ENCODE measurements around the gene ZNF787.

Gene ZNF787

DNA sequence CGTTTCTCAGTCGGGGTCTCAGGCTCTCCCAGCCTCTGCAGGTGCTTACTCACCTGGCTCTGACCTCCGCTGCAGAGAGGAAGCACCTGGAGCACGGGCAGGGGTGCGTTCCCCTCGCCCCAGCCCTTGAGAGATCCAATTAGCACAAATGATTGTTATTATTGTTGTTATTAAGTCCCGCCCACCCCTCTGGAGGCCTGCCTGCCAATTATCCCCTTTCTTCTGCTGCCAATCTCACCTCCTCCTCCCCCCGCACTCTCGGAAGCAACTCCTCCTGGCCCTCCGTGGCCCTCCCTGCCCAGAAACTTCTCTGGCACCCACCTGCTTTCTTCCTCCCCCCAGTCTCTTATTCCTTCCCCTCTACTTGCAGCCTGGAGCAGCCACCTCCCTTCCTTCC lies 8.8 kb downstream of the ZNF787 start:
- no peak overlapping the region for H2BK12ac ChIP-seq (ENCODE audit: low read length in 2 of 2)
- no peak overlapping the region for H4K91ac ChIP-seq (ENCODE audit: low read length)
- no peak overlapping the region for H2AFZ ChIP-seq (ENCODE audit: low read depth, low read length)
- peak overlapping the region; percentile 72 for H2AK5ac ChIP-seq (ENCODE audit: low read length, severe bottlenecking)
- WGBS: 84% methylated on average over 6 of the region's 10 CpGs
- no peak overlapping the region for H3K4me2 ChIP-seq (ENCODE audit: low read length, poor library complexity, severe bottlenecking)
- no peak overlapping the region for H2BK5ac ChIP-seq (ENCODE audit: low read depth, low read length, poor library complexity, severe bottlenecking)
- peaks cover 2% of the 10 kb centered on the region for H3K79me1 ChIP-seq (replicated peaks; ENCODE audit: low read length, poor library complexity, severe bottlenecking)
- no peak for DNase-seq
- no peaks in the 10 kb centered on the region for H3K27me3 ChIP-seq (ENCODE audit: control insufficient read depth in 1 of 2, insufficient read depth in 1 of 2, low read length in 2 of 2)
- no peak overlapping the region for H2BK15ac ChIP-seq (ENCODE audit: low read depth, poor library complexity, severe bottlenecking)
- H3K36me3 ChIP-seq (ENCODE audit: control insufficient read depth in 1 of 2, insufficient read depth in 2 of 2, low read depth in 1 of 2, low read length in 2 of 2): peaks cover 3 to 45% of the 10 kb centered on the region in 2 experiments
- no peak overlapping the region for H3K14ac ChIP-seq (ENCODE audit: low read length in 2 of 2)
- no peak overlapping the region for H3K4ac ChIP-seq (ENCODE audit: low read depth in 1 of 2, low read length in 2 of 2)
- peaks cover 70% of the 10 kb centered on the region for H3K4me1 ChIP-seq (ENCODE audit: control insufficient read depth, insufficient read depth, low read depth, low read length)
- no peaks in the 10 kb centered on the region for H3K9me3 ChIP-seq (ENCODE audit: control insufficient read depth, low read length)
- no peak overlapping the region for H3K4me3 ChIP-seq (ENCODE audit: insufficient read depth in 1 of 2, low read depth in 1 of 2, low read length in 2 of 2)
- H3K23ac ChIP-seq (ENCODE audit: low read length in 2 of 2): no peak overlapping the region
- H3K18ac ChIP-seq (ENCODE audit: low read depth in 1 of 2, low read length in 2 of 2): no peak overlapping the region
- no peak overlapping the region for H3K27ac ChIP-seq (ENCODE audit: low read length, poor library complexity, severe bottlenecking)
- H3K9ac ChIP-seq (ENCODE audit: low read length): no peak overlapping the region
- H2BK120ac ChIP-seq (ENCODE audit: low read depth, low read length): no peak overlapping the region
- H4K8ac ChIP-seq (ENCODE audit: low read length): no peak overlapping the region

DNA sequence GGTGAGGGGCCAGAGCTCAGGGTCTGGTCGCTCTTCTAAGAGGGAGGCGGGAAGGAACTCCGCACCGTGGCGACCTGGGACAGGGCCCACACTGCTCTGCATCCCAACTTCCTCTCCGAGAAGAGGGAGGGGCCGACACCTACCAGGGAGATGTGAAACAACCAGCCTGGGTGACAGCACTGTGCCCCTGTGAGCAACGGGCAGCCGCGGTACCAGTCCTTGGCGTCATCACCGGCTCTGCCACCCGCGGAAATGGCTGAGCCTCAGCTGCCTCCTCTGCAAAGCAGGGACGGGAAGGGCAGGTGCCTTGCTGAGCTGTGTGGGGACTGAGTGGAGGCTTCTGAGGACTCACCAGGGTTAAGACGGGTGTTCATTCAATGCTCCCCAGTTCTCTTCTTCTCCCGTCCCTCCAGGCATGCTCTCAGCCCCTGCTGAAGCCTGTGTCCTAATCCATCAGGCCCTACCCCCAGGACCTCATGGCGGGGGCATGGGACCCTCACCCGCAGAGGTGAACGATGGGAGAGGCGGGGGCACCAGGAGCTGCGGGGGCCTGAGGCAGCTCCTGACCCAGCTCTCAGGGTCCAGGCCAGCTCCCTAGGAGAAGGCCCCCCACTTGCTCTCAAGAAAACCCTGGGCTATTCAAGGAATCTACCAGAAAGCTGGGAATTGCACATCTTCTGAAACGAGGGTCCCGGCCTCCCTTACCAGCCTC lies 9.3 kb downstream of the ZNF787 start:
- peak overlapping the region in 1 of 2 experiments; percentile 22 for H3K4ac ChIP-seq (ENCODE audit: low read depth in 1 of 2, low read length in 2 of 2)
- peak overlapping the region; percentile 84 for H2AK5ac ChIP-seq (ENCODE audit: low read length, severe bottlenecking)
- H3K27me3 ChIP-seq (ENCODE audit: control insufficient read depth in 1 of 2, insufficient read depth in 1 of 2, low read length in 2 of 2): no peaks in the 10 kb centered on the region
- peaks cover 3 to 47% of the 10 kb centered on the region in 2 experiments for H3K36me3 ChIP-seq (ENCODE audit: control insufficient read depth in 1 of 2, insufficient read depth in 2 of 2, low read depth in 1 of 2, low read length in 2 of 2)
- peak overlapping the region; percentile 86 for H3K27ac ChIP-seq (ENCODE audit: low read length, poor library complexity, severe bottlenecking)
- H3K9me3 ChIP-seq (ENCODE audit: control insufficient read depth, low read length): no peaks in the 10 kb centered on the region
- H2AFZ ChIP-seq (ENCODE audit: low read depth, low read length): no peak overlapping the region
- no peak overlapping the region for H2BK5ac ChIP-seq (ENCODE audit: low read depth, low read length, poor library complexity, severe bottlenecking)
- peak overlapping the region; percentile 21 for H4K91ac ChIP-seq (ENCODE audit: low read length)
- DNase-seq: no peak
- peak overlapping the region in 1 of 2 experiments; percentile 55 for H3K14ac ChIP-seq (ENCODE audit: low read length in 2 of 2)
- peaks cover 74% of the 10 kb centered on the region for H3K4me1 ChIP-seq (ENCODE audit: control insufficient read depth, insufficient read depth, low read depth, low read length)
- H4K8ac ChIP-seq (ENCODE audit: low read length): peak overlapping the region; percentile 51
- no peak overlapping the region for H3K9ac ChIP-seq (ENCODE audit: low read length)
- no peak overlapping the region for H3K23ac ChIP-seq (ENCODE audit: low read length in 2 of 2)
- no peak overlapping the region for H2BK120ac ChIP-seq (ENCODE audit: low read depth, low read length)
- peaks cover 2% of the 10 kb centered on the region for H3K79me1 ChIP-seq (replicated peaks; ENCODE audit: low read length, poor library complexity, severe bottlenecking)
- whole genome bisulfite sequencing: 65% methylated on average over 24 of the region's 24 CpGs
- H3K4me3 ChIP-seq (ENCODE audit: insufficient read depth in 1 of 2, low read depth in 1 of 2, low read length in 2 of 2): no peak overlapping the region
- H2BK15ac ChIP-seq (ENCODE audit: low read depth, poor library complexity, severe bottlenecking): no peak overlapping the region
- peak overlapping the region; percentile 18 to 25 for H3K18ac ChIP-seq (ENCODE audit: low read depth in 1 of 2, low read length in 2 of 2)
- peak overlapping the region in 1 of 2 experiments; percentile 37 for H2BK12ac ChIP-seq (ENCODE audit: low read length in 2 of 2)
- peak overlapping the region; percentile 46 for H3K4me2 ChIP-seq (ENCODE audit: low read length, poor library complexity, severe bottlenecking)

DNA sequence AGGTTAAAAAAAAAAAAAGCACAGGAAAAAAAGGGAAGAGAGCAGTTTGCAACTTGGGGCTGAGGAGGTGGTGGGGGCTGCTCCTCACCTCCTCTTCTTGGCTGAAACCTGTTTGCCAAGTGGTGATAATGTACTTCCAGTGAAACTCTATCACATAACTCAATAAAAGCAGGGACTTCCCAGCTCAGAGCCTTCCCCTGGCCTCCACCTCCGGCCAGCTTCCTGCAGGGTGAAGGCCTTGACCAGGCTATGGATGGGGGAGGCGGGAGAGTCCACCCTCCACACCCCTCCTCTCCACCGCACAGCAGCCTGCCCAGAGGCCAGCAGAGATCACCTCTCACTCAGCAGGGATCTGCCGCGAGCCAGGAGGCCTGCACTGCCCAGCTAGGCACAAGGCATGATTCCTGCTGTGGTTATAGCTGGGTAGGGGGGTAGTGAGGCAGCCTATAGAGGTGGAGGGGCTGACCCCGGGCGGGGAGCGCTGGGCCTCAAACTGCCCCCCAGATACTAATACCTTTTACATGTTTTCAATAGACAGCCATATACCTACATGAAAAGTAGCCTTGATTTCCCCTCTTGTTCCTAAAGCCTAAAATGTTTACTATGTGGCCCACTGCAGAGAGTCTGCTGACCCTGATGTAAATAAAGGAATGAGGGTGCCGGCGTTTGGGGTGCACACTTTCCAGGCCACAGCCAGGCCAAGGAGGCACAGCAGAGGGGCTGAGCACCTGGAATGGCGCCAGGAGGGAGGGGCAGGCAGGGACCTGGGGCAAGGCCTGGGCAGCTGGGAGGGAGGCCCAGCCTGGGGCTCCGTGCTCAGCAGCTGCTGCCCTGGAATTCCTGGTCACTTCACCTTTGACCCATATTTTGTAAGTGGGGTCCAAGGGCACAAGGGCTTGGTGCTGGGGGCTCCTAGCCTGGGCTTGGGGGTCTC lies 10.3 kb downstream of the ZNF787 start:
- no peak overlapping the region for H3K14ac ChIP-seq (ENCODE audit: low read length in 2 of 2)
- peak overlapping the region; percentile 18 to 46 for H3K18ac ChIP-seq (ENCODE audit: low read depth in 1 of 2, low read length in 2 of 2)
- H3K4ac ChIP-seq (ENCODE audit: low read depth in 1 of 2, low read length in 2 of 2): peak overlapping the region in 1 of 2 experiments; percentile 24
- peak overlapping the region; percentile 60 for H3K9ac ChIP-seq (ENCODE audit: low read length)
- peak; percentile 65 for DNase-seq
- no peak overlapping the region for H4K91ac ChIP-seq (ENCODE audit: low read length)
- peak overlapping the region; percentile 84 for H2AK5ac ChIP-seq (ENCODE audit: low read length, severe bottlenecking)
- H2BK5ac ChIP-seq (ENCODE audit: low read depth, low read length, poor library complexity, severe bottlenecking): peak overlapping the region; percentile 8
- H3K4me1 ChIP-seq (ENCODE audit: control insufficient read depth, insufficient read depth, low read depth, low read length): peaks cover 81% of the 10 kb centered on the region
- no peak overlapping the region for H2BK15ac ChIP-seq (ENCODE audit: low read depth, poor library complexity, severe bottlenecking)
- peaks cover 2% of the 10 kb centered on the region for H3K79me1 ChIP-seq (replicated peaks; ENCODE audit: low read length, poor library complexity, severe bottlenecking)
- H3K23ac ChIP-seq (ENCODE audit: low read length in 2 of 2): no peak overlapping the region
- no peak overlapping the region for H4K8ac ChIP-seq (ENCODE audit: low read length)
- peak overlapping the region in 1 of 2 experiments; percentile 47 for H3K4me3 ChIP-seq (ENCODE audit: insufficient read depth in 1 of 2, low read depth in 1 of 2, low read length in 2 of 2)
- peaks cover 3 to 54% of the 10 kb centered on the region in 2 experiments for H3K36me3 ChIP-seq (ENCODE audit: control insufficient read depth in 1 of 2, insufficient read depth in 2 of 2, low read depth in 1 of 2, low read length in 2 of 2)
- H3K27ac ChIP-seq (ENCODE audit: low read length, poor library complexity, severe bottlenecking): peak overlapping the region; percentile 86
- WGBS: 43% methylated on average over 5 of the region's 12 CpGs
- no peaks in the 10 kb centered on the region for H3K27me3 ChIP-seq (ENCODE audit: control insufficient read depth in 1 of 2, insufficient read depth in 1 of 2, low read length in 2 of 2)
- H2AFZ ChIP-seq (ENCODE audit: low read depth, low read length): no peak overlapping the region
- no peak overlapping the region for H2BK120ac ChIP-seq (ENCODE audit: low read depth, low read length)
- no peaks in the 10 kb centered on the region for H3K9me3 ChIP-seq (ENCODE audit: control insufficient read depth, low read length)
- H2BK12ac ChIP-seq (ENCODE audit: low read length in 2 of 2): peak overlapping the region in 1 of 2 experiments; percentile 15
- H3K4me2 ChIP-seq (ENCODE audit: low read length, poor library complexity, severe bottlenecking): peak overlapping the region; percentile 46

- Histone ChIP-seq H3K36me3 (ENCODE audit: control insufficient read depth in 1 of 2, insufficient read depth in 2 of 2, low read depth in 1 of 2, low read length in 2 of 2) (peaks cover 0 to 49% of the 10 kb centered on the region in 2 experiments), H3K4ac (ENCODE audit: low read depth in 1 of 2, low read length in 2 of 2) (peak overlapping the region in 1 of 2 experiments; percentile 38), H3K23ac (ENCODE audit: low read length in 2 of 2) (no peak overlapping the region), H3K79me1 (replicated peaks; ENCODE audit: low read length, poor library complexity, severe bottlenecking) (peaks cover 2% of the 10 kb centered on the region), H4K91ac (ENCODE audit: low read length) (no peak overlapping the region), H2BK12ac (ENCODE audit: low read length in 2 of 2) (no peak overlapping the region), H3K18ac (ENCODE audit: low read depth in 1 of 2, low read length in 2 of 2) (no peak overlapping the region), H4K8ac (ENCODE audit: low read length) (no peak overlapping the region), H2AFZ (ENCODE audit: low read depth, low read length) (no peak overlapping the region), H3K27ac (ENCODE audit: low read length, poor library complexity, severe bottlenecking) (peak overlapping the region; percentile 6), H3K9ac (ENCODE audit: low read length) (peak overlapping the region; percentile 71), H3K4me1 (ENCODE audit: control insufficient read depth, insufficient read depth, low read depth, low read length) (peaks cover 83% of the 10 kb centered on the region), H2AK5ac (ENCODE audit: low read length, severe bottlenecking) (peak overlapping the region; percentile 77), H3K4me3 (ENCODE audit: insufficient read depth in 1 of 2, low read depth in 1 of 2, low read length in 2 of 2) (peak overlapping the region in 1 of 2 experiments; percentile 71), H3K27me3 (ENCODE audit: control insufficient read depth in 1 of 2, insufficient read depth in 1 of 2, low read length in 2 of 2) (no peaks in the 10 kb centered on the region), H3K14ac (ENCODE audit: low read length in 2 of 2) (no peak overlapping the region), H3K9me3 (ENCODE audit: control insufficient read depth, low read length) (no peaks in the 10 kb centered on the region), H3K4me2 (ENCODE audit: low read length, poor library complexity, severe bottlenecking) (no peak overlapping the region), H2BK5ac (ENCODE audit: low read depth, low read length, poor library complexity, severe bottlenecking) (no peak overlapping the region), H2BK120ac (ENCODE audit: low read depth, low read length) (no peak overlapping the region), H2BK15ac (ENCODE audit: low read depth, poor library complexity, severe bottlenecking) (no peak overlapping the region)
- no peak for DNase-seq
- 84% methylated on average over 13 of the region's 13 CpGs for WGBS
These were observed 11.9 kb downstream of the ZNF787 start for GRCh38 chr19:56109226-56109625.

Measured in mesenchymal stem cell (in vitro differentiated cells and primary cell).